COLO668 (cell line): Measurements from ENCODE around the gene NCOA1.
"Not testable (repeated sequence)": the region's sequence is repeated elsewhere in the genome, so short reads cannot be mapped to it uniquely, and the experiment has no call there.

Experiments used
- DNase-seq: peaks from one replicate; lab custom pipeline; 2025; ENCODE audit not compliant: unreplicated experiment; lab: John Stamatoyannopoulos, UW

The NCOA1 gene

GRCh38 chr2:24473626-24474025 is 17.4 kb upstream of the NCOA1 start:
- no peak for DNase-seq

GRCh38 chr2:24474053-24474452 is 17.0 kb upstream of the NCOA1 start:
- DNase-seq = no peak

GRCh38 chr2:24477229-24477628 is 13.8 kb upstream of the NCOA1 start:
- DNase-seq = no peak

DNA sequence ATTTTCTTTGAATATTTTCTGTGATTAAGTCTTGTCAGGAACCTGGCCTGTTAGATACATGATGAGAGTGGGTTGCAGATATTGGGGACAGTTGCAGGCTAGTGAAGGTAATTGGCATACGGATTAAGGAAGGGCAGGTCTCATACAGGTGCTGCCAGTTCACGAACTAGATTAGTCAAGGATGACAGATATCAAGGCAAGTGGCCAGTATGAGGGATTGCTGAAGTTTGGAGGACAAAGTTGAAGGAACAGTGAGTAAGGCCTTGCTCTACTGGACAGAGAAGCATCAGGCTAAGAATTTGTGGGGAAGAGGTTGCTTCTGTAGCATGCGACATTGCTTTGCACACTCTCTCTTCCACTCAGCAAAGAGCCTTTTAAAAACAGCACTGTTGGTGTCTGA is 12.8 kb upstream of the NCOA1 start:
- no peak for DNase-seq

DNA sequence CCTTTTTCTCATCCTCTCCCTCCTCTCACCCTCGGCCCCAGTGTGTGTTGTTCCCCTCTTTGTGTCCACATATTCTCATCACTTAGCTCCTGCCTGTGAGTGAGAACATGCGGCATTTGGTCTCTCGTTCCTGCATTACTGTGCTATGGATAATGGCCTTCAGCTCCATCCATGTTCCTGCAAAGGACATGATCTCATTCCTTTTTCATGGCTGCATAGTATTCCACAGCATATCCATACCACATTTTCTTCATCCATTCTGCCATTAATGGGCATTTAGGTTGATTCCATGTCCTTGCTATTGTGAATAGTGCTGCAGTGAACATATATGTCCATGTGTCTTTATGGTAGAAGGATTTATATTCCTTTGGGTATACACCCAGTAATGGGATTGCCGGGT is 10.8 kb upstream of the NCOA1 start:
- DNase-seq = no peak

DNA sequence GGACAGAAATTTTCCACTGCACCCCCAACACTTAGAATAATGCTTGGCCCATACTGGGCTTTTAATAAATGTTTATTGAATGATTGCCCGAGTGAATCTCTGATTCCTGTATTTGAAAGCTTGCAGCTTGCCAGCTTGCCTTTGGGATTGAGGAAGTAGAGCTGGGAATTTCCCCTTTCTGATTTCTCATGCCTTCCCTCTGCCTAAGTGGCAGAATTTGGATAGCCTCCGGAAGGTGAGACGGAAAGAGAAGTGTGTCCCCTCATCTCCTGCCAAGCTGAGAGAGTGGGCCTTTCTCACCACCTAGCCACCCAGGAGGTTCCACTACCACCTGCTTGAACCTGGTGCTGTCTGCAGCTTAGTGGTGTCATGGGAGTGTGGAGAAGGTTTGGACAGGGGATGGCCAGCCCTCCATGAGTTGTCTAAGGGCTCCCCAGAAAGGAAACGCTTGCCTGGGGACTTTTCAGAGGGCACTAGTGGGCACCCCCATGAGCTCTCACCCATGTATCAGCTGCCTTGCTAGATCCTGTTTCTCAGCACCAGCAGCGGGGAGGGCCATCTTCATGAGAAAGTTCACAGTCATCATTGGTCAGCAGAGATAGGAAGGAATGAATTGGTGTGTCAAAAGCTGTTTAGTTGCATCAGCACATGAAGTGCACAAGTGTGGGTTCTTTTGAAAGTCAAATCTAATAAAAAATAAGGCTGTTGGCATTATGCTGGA is 8.6 kb upstream of the NCOA1 start:
- DNase-seq = no peak

DNA sequence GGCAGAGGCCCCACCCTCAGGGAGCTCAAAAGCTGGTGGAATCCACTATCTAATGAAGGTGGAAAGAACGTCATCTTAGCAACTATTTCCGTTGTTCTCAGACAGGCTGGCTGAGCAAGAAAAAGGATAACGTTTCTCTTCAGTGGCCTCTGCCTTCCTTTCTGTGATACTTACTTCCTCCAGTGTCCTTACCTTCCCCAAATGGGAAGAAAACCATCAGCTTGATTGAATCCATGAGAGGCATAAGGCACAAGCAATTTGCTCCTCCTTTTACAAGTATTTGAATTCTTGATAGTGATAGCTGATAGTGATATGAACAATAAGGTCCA is 8.1 kb upstream of the NCOA1 start:
- DNase-seq = no peak

- DNase-seq = not testable (repeated sequence)
Measured at GRCh38 chr2:24484677-24485076, 6.4 kb upstream of the NCOA1 start.

DNA sequence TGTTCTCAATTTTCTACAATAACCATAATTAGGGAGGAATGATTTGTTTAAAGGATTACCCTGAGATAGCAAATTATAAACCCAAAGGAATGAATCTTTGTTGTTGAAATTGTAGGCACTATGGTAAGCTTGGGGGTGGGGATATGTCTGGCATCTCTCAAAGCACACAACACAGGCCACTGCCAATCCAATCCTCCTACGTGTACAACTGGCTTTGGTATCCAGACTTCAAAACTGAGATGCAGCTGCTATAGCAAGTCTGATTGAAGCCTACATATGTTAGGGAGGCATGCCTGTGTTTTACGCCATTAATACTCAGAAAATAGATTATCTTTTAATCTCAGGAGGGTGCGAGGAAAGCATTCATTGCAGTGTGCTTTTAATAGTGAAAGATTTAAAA is 5.9 kb upstream of the NCOA1 start:
- DNase-seq = no peak

- no peak for DNase-seq
Measured at GRCh38 chr2:24486636-24487205, 4.3 kb upstream of the NCOA1 start.

DNA sequence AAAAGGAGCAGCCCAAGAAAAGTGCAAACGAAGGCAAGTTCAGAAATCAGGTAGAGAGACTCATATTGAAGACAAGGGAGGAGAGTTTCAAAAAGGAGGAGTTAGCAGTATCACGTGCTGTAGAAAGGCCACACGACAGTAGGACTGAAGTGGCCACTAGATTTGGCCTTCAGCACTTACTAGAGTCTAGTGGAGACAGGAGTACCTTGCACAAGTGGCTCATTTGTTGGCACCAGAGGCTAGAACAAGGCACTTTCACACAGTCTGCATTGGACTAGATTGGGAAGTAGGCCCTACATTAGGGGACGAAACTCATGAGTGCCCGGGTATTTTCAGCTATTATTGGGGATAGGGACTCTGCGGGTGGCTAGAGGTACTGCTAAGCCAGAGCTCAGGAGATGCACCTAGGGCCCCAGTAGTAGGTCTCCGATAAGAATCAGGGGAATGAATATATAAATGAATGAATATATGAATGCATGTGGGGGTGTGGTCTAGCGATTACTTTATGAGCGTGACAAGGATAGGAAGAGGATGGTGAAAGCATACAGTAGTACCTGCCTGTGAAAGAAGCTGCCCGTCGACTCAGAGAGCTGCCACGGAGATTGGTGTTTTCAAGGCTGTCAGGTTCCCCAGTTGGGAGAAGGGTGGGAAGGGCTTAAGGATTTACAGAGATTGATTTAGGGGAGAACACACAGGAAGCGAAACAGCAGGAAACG is 1.4 kb upstream of the NCOA1 start:
- no peak for DNase-seq

DNA sequence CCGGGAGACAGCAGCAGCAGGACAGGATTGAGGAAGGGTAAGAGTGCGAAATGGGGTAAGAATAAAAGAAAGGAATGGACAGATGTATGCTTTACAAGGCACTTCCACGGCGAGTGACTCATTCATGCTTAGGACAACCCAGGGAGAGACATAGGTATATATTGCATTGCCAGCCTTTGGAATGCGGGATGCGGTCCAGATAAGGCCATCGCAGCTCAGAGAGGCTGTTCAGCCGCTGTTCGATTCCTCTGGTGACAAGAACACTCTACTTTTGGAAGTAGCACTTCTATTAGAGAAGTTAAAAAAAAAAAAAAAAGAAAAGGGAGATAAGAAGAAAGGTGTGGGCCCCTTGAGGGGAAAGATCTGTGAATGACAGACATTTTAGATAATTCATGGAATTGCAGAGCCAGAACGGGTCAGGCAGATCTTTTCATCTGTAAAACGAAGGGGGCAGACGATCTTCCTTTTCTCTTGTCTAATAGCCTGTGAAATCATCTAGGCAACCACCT is 819 bp upstream of the NCOA1 start:
- peak; percentile 10 for DNase-seq

- peak; percentile 60 for DNase-seq
Measured at GRCh38 chr2:24491542-24492420, 727 bp downstream of the NCOA1 start.

- peak; percentile 34 for DNase-seq
Measured at GRCh38 chr2:24492421-24493279, 1.6 kb downstream of the NCOA1 start.

GRCh38 chr2:24493713-24494112 is 2.7 kb downstream of the NCOA1 start:
- DNase-seq = no peak

GRCh38 chr2:24494410-24494809 is 3.4 kb downstream of the NCOA1 start:
- no peak for DNase-seq

DNA sequence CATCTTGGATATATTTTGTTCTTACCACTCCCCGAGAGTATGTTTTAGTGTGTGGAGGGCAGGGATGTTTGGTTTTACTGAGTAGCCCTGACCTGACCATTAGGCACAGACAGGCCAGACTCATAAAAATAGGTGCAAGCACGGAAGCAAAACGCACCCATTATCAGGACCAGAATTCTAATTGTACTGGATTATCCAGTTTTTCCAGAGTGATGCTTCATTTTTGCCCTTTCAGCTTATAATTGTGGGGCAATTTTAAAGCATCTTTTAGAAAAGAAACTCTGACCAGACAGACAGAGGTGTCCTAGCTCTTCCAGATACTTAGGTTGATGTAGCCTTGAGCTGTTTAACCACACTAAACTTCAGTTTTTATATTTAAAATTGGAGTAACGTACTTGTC is 4.4 kb downstream of the NCOA1 start:
- DNase-seq = no peak

DNA sequence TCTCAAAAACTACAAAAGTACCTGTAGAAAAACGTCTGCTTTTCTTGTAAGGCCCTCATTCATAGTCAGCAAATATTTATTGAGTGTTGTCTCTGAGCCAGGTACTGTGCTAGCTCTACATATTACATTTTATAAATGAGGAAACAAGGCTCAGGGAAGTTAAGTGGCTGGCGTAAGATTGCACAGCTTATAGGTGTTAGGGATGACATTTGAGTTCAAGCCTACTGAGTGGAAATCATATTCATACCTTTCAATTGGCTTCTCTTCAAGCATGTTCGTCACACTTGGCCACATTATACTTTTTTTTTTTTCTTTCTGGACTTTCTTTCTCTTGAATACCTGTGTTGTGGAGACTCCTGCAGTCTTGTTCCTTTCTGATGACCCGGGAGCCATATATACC is 5.9 kb downstream of the NCOA1 start:
- no peak for DNase-seq

GRCh38 chr2:24497685-24498084 is 6.6 kb downstream of the NCOA1 start:
- DNase-seq = no peak

GRCh38 chr2:24498121-24498520 is 7.1 kb downstream of the NCOA1 start:
- no peak for DNase-seq
